Neural progenitor cell (in vitro differentiated cells): ENCODE results near the gene H19.

ENCODE experiments used
- EZH2 ChIP-seq: fragments of 200-600 bp; sonication (generic); IDR thresholded peaks from 2 replicates; pipeline ENCODE4 v1.6.1; 2017; ENCODE audit warnings: antibody characterized with exemption, mild to moderate bottlenecking, moderate library complexity
- EZH2phosphoT487 ChIP-seq: fragments of 200-600 bp; sonication (generic); IDR thresholded peaks from 2 replicates; pipeline ENCODE4 v1.6.1; 2017; ENCODE audit warnings: antibody characterized with exemption
- TF ChIP-seq, protein P1 (sequence below): fragments of 200-600 bp; sonication (generic); IDR thresholded peaks from 2 replicates; pipeline ENCODE4 v1.5.1; 2017; ENCODE audit warnings: antibody characterized with exemption, mild to moderate bottlenecking

GRCh38 chr11:2035382-2035781 is 37.7 kb upstream of the H19 start:
- TF ChIP-seq, protein P1, sequence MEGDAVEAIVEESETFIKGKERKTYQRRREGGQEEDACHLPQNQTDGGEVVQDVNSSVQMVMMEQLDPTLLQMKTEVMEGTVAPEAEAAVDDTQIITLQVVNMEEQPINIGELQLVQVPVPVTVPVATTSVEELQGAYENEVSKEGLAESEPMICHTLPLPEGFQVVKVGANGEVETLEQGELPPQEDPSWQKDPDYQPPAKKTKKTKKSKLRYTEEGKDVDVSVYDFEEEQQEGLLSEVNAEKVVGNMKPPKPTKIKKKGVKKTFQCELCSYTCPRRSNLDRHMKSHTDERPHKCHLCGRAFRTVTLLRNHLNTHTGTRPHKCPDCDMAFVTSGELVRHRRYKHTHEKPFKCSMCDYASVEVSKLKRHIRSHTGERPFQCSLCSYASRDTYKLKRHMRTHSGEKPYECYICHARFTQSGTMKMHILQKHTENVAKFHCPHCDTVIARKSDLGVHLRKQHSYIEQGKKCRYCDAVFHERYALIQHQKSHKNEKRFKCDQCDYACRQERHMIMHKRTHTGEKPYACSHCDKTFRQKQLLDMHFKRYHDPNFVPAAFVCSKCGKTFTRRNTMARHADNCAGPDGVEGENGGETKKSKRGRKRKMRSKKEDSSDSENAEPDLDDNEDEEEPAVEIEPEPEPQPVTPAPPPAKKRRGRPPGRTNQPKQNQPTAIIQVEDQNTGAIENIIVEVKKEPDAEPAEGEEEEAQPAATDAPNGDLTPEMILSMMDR = no peak
- no peak for TF ChIP-seq EZH2
- TF ChIP-seq EZH2phosphoT487 = no peak
